Islet of Langerhans (tissue), 1 donor: ENCODE results near the gene EI24.
"Not testable (repeated sequence)": the region's sequence is repeated elsewhere in the genome, so short reads cannot be mapped to it uniquely, and the experiment has no call there.

ENCODE experiments used
- FAIRE-seq: peaks from one replicate; lab custom pipeline; 2011; peaks lifted over from hg19 to GRCh38; lab: Jason Lieb, UNC

The EI24 gene

DNA sequence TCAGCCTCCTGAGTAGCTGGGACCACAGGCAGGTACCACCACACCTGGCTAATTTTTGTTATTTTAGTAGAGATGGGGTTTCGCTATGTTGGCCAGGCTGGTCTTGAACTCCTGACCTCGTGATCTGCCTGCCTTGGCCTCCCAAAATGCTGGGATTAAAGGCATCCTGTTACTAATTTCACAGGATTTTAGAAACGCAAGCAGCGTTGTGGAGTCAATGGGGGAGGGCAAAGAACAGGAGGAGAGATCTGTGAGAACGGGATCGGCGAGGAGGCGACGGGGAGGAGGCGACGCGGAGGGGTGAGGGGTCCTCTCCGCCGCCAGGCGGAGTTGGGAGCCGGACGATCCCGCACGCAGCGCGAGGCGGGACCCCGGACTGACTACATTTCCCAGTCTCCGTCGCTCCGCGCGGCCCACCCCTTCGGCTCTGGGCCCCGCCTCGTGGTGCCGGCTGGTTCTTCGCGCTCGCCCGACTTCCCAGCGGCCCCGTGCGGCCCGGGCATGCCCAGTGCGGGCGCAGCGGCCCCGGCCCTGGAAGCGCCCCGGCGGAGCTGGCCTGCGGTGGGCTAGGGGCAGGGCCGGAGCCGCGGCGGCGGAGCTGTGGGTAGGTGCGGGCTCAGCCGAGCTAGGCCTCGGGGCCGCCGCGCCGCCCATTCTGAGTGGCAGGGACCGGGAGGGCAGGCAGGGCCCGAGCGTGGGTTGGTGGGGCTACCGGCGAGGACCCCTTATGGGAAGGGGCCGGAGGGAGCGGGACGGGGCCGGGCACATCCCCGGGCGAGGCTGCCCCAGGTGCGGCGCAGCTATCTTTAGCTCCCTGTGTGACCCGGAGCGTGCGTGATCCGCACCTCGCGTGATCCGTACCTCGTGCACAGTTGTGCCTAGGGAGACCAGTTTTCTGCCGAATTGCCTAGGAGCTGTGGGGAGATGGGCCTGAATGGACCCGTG lies at the start of gene EI24:
Gene EI24 (plus strand): TSS at position 508 of the 945 bp plus-strand sequence. CDS start 3,051 bp downstream, outside the sequence.
- FAIRE-seq = no peak

DNA sequence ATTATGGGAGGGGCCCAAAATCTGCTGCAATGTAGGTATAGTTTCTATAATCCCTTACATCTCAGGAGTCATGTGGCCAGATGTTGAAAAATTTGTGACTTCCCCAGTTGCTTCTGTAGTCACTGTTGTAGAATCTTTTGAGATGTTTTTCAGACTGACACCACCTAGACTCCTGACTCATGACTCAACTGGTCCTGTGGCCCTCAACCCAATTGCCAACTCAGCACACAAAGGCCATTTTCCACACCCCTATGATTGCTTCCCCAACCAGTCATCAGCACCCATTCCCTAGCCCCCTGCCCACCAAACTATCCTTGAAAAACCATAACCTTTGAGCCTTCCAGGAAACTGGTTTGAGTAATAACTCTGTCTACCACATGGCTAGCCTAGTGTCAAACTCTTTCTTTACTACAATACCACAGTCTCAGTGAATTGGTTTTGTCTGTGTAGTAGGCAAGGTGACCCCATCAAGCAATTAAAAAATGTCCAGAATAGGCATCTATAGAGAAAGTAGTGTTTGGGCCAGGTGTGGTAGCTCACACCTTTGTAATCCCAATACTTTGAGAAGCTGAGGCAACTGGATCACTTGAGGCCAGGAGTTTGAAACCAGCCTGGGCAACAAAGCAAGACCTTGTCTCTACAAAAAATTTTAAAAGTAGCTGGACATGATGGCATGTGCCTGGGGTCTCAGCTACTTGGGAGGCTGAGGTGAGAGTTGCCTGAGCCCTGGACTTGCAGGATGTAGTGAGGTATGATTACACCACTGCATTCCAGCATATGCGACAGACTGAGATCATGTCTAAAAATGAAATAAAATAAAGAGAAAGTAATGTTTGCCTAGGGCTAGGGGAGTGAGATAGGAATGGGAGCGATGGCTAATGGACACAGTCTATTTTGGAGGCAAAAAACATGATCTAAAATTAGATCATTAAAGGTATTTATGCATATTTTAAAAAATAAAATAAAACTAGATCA lies 49.1 kb upstream of the EI24 start:
- FAIRE-seq = no peak

DNA sequence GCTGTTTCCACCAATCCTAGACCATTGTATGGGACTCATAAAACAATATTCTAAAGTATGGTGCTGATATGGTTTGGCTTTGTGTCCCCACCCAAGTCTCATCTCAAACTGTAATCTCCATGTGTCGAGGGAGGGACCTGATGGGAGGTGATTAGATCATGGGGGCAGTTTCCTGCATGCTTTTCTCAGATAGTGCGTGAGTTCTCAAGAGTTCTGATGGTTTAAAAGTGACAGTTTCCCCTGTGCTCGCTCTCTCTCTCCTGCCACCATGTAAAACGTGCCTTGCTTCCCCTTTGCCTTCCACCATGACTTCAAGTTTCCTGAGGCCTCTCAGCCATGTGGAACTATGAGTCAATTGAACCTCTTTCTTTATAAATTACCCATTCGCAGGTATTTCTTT lies 44.0 kb upstream of the EI24 start:
- FAIRE-seq = no peak

DNA sequence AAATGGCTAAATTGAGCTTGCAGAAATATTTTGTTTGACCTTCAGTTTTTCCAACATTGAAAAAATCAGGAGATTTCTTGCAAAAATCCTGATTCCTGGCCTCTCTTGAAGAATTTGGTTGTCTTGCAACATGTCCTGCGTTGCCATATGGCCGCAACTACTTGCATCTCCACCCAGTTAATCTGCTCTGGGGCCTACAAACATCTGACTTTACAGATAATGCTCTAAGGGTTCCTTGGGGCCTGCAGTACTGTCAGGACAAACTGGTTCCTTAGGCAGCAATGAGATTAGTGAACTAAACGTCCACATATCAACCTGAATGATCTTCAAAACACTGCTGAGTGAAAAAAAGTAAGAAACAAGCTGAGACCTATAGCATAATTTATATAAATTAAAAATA lies 36.6 kb upstream of the EI24 start:
- FAIRE-seq = no peak

DNA sequence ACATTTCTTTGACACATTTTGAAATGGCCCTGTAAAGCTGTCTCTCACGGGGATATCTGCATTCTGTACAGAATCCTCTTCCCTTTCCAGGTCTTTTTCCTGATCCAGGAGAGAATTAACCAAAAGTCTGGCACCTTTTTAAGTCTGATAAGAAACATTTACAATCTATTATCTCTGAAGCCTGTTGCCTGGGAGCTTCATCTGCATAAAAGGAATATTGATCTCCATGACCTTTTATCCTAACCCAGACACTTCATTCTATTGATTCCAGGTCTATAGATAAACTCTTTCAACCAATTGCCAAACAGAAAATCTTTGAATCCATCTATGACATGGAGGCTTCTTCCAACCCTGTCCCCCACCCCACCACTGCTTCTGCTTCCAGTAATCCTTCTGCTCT lies 33.7 kb upstream of the EI24 start:
- FAIRE-seq = no peak

DNA sequence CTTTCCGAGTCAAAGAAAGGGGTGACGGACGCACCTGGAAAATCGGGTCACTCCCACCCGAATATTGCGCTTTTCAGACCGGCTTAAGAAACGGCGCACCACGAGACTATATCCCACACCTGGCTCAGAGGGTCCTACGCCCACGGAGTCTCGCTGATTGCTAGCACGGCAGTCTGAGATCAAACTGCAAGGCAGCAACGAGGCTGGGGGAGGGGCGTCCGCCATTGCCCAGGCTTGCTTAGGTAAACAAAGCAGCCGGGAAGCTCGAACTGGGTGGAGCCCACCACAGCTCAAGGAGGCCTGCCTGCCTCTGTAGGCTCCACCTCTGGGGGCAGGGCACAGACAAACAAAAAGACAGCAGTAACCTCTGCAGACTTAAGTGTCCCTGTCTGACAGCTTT lies 32.4 kb upstream of the EI24 start:
- FAIRE-seq = not testable (repeated sequence)

DNA sequence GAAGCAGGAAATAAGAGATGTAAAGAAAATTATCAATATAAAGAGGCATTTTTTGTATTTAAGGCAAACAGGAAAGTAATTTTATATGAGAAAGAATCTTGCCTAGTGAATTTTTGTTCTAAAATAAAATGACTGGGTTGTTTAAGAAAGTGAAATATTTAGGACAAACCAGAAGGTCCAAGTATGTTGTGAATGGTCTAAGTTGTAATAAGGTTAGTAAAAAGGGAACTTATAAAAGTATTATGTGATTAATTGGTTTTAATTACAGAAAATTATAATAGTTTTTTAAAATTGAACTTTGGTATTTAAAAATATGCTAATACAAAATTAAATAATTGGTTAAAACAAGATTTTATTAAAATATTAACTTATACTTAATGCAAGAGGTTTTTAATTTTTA lies 26.6 kb upstream of the EI24 start:
- no peak for FAIRE-seq

DNA sequence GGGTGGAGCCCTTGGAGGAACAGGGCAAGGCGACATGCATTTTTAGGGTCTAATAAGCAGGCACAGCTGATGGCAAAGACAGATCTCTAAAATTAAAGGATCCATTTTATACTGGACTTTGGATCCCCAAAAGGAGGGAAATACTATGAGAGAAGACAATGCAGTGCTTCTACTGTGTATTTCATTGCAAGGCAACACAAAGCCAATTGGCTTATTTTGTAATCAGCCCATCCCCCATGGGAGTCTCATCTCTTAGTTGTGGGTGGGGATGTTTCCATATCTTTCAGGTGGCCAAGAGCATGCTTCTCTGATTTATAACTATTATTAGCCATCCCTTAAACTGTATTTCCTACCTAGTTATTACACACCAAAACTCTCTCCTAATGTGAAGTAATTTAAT lies 18.5 kb upstream of the EI24 start:
- FAIRE-seq = no peak

DNA sequence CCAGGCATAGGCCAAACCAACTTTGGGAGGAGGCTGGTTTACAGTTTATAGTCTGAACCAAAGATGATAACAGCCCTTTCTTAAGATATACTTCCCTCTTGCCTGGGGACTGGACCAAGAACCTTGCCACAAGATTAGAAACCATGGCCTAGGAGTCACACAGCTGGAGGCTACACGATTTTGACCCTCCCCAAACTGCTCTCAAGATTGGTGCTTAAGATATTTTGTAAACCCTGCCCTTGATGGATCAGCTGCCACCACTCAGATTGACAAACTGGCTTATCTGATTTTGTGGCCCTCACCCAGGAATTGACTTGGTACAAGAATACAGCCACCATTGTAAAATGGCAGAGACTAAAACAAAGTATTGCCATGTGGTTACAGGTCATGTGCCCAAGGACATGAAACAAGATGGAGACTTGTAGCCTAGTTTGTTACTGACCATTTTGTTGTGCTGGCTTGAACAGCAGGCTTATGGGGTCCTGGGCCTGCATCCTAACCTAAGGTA lies 17.4 kb upstream of the EI24 start:
- no peak for FAIRE-seq

DNA sequence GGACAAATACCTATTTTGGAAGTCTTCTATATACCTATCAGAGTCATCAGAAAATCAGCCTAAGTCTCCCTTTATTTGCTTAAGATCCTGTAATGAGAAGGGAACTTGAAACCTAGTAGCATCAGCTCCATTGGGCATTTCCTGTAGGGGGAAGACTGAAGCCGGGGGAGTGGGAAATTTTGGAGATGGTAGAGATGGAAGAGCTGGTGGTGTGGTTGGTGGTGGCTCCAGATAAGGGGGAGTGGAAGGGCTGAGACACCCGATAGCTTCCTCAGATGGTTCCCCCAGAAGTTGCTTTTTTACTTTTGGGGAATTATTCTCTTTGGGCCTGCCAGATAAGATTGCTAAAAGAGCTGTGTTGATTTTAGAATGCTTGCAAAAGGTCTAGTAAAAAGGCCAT lies 16.4 kb upstream of the EI24 start:
- no peak for FAIRE-seq

DNA sequence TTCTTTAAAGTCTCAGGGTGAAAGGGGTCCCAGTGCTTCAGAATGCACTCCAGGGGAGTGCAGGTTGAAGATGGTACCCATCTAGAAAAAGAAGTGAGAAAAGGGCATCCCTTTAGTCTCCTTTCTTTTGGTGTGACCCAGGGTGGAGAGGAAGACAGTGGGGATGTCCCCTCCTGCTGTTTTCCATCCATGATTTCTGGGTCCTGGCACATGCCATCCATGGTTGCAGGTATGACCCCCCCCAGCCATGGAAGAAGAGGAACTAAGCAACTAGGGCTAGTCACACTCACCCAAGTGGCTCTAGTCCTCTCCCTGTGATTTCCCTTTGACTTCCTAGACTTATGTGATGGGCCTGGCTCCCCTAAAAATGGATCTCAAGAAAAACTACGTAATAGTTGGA lies 15.9 kb upstream of the EI24 start:
- no peak for FAIRE-seq

DNA sequence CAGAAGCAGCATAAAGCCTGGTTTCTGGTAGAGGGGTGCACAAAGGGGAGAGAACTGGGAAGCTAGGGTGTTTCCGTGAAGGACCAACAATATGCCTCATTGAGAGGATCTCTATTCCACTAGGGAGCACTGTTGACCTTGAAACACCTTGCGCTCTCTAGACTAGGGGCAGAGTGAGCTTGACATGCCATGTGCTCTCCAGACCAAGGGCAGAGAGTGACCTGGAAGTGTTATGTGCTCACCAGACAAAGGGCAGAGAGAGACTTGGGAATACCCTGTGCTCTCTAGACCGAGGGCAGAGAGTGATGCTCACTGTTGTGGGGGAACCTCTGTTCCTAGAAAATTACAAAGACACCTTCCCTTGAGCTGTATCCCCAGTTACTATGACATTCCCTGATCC lies 15.2 kb upstream of the EI24 start:
- FAIRE-seq = no peak

DNA sequence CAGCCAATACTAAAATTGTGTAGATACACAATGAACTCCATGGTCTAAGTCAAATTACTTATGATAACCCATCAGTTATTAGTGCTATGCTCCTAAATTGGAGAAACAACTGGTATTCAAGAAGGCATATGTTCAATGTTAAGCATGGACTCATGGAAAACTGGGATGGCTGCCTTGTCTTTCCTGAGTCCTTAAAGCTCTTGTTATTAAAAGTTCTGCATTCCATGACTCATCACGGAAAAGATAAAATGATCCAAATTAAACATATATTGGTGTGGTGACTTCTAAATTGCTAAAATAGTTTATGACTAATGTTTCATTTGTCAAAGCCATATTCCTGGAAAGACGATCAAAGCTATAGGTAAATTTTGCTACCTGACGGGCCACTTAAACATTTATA lies 9.4 kb upstream of the EI24 start:
- FAIRE-seq = no peak

DNA sequence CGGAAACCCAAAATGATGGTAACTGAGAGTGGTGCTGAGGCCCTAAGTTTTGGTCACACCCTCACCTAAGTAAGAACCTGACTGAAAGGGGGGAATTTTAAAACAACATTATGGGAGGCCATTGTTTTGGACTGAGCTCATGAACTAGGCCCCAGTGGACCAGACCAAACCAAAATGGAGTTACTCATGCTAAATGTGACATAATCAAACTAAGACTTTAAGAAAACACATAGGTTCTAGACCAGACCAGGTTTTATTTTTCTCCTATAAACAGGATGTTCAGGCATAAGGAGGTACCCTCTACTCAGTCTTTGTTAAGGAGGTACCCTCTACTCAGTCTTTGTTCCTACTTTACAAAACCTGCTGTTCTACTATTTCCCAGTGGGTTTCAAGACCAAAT lies 7.4 kb upstream of the EI24 start:
- no peak for FAIRE-seq

DNA sequence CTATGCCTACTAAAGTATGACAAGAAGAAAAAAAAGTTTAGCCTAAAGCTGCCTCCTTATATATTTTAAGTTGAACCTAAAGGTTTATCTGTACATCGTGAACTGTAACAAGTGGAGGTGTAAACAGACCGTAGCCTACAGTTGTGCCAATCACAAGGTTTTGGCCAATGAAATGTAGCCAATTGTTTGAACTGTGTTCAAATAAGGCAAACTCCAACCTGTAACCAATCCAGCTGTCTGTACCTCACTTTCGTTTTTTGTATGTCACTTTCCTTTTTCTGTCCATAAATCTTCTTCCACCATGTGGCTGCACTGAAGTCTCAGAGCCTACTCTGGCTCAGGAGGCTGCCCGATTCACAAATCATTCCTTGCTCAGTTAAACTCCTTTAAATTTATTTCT lies 6.8 kb upstream of the EI24 start:
- FAIRE-seq = no peak

DNA sequence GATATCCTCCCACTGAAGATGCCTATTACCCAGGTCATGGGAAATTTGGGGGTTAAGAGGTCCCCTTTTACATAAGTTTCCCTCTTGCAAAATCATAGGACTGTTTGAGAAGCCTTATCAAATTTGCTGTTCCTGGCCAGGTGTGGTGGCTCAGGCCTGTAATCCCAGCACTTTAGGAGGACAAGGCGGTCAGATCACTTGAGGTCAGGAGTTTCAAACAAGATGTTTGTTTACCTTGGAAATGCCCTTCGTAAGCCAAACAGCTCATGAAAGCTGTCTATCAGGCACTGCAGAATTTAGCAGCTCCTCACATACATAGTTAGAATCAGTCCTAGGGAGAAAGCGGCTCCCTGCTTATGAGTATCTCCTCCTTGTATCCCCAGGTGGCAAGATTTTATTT lies 4.9 kb upstream of the EI24 start:
- no peak for FAIRE-seq

DNA sequence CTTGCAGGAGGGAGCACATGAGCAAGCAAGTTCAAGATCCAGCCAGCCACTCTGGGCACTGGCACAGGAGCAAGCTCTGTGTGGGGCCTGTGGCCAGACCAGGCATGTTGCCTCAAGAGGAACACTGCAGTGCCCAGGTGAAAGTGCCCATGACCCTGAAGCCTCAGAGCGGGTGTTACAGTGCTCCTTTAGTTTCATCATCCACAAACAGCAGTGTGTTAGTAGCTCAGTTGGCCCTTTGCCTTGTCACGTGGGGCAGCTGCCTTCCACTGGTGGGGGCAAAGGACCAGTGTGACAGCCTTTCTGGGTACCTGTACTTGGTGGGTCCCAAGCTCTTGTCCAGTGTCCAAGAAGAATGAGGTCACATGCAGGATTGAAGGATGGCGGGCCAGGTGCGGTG lies 3.0 kb upstream of the EI24 start:
- no peak for FAIRE-seq

DNA sequence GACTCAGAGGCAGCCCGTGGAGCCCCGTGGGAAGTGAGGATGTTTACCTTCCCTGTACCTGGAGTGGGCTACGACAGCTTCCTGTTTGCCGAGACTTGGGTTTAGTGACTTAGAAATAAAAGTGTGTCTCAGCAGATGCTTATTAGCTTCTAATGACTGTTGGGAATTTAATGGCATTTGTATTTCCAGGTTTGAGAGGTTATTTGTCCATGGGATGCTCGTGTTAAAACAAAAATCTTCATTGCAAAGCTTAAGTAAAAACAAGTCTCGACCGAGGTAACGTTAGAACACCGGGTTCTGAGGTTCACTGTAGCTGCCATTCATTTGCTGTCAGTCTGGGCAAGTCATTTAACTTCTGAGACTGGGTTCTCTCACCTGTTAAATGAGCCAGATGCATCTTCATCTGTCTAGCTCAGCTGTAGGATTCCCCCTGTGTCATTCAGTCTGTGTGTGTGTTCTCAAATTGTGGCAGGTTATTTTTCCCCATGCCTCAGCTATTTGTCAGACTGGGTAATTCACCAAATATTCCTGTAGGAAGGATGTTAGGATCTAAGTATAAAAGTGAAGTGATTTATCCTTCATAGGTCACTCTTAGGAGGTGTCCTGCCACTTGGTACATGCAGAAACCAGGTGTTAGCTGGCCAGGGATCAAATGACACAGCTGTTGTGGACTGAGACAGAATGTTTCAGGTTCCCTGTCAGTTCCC lies 791 bp downstream of the EI24 start:
- FAIRE-seq = peak; percentile 38

DNA sequence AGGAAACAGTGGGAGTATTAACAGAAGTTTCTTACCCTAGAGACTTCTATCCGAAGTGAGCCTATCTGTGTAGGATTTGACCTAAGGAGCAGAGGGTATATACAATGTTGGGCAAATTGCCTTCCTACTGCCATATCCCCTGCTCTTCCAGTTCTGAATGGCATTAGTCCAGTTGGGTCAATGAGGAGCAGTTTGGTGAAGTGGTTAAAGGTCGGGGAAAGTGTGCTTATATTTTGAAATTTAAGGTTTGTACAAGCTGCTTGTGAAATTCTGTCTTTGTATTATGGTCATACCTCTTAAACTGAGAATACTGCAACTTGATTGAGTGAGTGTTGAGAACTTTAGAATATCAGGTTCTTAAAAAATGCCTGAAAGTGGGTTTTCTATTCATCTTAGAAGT lies 1.7 kb downstream of the EI24 start:
- FAIRE-seq = no peak

DNA sequence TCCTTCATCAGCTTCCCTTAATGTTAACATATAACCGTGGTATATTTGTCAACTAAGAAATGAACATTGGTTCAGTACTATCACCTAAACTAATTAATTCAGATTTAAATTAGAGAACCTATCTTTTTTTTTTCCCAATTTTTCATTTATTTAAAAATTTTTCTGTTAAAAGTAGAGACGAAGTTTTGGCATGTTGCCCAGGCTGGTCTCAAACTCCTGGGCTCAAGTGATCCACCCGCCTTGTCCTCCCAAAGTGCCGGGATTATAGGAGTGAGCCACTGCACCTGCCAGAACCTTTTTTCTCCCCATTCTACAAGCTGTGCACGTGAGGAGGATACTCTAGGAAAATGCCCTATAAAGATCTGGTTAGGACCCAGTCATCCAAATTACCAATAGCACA lies 3.6 kb downstream of the EI24 start:
- FAIRE-seq = no peak

DNA sequence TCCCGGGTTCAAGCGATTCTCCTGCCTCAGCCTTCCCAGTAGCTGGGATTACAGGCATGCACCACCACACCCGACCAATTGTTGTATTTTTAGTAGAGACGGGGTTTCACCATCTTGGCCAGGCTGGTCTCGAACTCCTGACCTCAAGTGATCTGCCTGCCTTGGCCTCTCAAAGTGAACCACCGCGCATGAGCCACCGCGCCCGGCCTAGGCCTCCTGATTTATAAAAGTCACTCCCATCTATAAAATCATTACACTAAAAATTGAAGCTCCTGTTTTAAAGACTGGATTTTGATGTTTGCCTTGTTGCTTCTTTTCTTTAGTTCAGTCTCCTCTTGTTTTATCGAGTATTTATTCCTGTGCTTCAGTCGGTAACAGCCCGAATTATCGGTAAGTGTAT lies 7.9 kb downstream of the EI24 start:
- not testable (repeated sequence) for FAIRE-seq

DNA sequence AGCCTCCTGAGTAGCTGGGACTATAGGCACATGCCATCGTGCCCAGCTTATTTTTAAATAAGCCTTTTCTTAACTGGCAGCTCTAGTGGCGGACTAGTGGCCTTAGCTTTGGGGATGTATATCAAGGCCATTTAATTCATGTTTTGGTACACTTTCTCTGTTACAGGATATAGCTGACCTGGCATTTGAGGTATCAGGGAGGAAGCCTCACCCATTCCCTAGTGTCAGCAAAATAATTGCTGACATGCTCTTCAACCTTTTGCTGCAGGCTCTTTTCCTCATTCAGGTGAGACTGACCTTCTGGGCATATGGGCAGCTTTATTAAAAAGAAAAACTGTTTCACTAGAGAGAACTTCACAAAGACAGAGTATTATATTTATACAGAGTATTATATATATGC lies 9.5 kb downstream of the EI24 start:
- peak; percentile 45 for FAIRE-seq
